Sigmoid colon (tissue), 7 donors: Measurements from ENCODE around the gene STX12. TPM values are rescaled to one million over a fixed set of nuclear protein-coding genes. Genes with fewer than 3 reads are reported as not detected.
"Not testable (repeated sequence)": the region's sequence is repeated elsewhere in the genome, so short reads cannot be mapped to it uniquely, and the experiment has no call there.

Experiments used
- DNase-seq: peaks from one replicate; pipeline ENCODE4 v3.0.0-alpha.2; 2019
- H3K27ac ChIP-seq, 4 donors: fragments of 200-600 bp; sonication (generic); one replicate each; pipeline ENCODE4 v1.5.1; 2016 to 2019; ENCODE audit warnings: mild to moderate bottlenecking in 1 of 4
- H3K27me3 ChIP-seq, 3 donors: fragments of 200-600 bp; sonication (generic); one replicate each; pipeline ENCODE4 v1.5.1; 2019; ENCODE audit warnings: mild to moderate bottlenecking in 1 of 3
- H3K36me3 ChIP-seq, 4 donors: fragments of 200-600 bp; sonication (generic); one replicate each; pipeline ENCODE4 v1.5.1; 2016 to 2019
- H3K4me1 ChIP-seq, 4 donors: fragments of 200-600 bp; sonication (generic); one replicate each; pipeline ENCODE4 v1.5.1; 2017 to 2019
- H3K4me3 ChIP-seq, 4 donors: fragments of 200-600 bp; sonication (generic); one replicate each; pipeline ENCODE4 v1.5.1; 2017 to 2019; ENCODE audit warnings: mild to moderate bottlenecking in 2 of 4, moderate library complexity in 1 of 4
- H3K9me3 ChIP-seq, 4 donors: fragments of 200-600 bp in 3 of 4; sonication (generic) in 3 of 4; one replicate each; pipeline versions ENCODE4 v1.5.1 to v1.6.1; 2013 to 2019
- CTCF ChIP-seq, 4 experiments: fragments of 450-650 bp in 3 of 4; fragments of 200-600 bp in 1 of 4; IDR thresholded peaks; one replicate each; pipeline ENCODE4 v1.5.1; 2016 to 2019; ENCODE audit warnings: antibody characterized with exemption in 4 of 4, mild to moderate bottlenecking in 3 of 4, moderate library complexity in 2 of 4
- EP300 ChIP-seq, 4 donors: sonication (generic); formaldehyde crosslinking; IDR thresholded peaks; one replicate each; pipeline ENCODE4 v1.6.1; 2017; ENCODE audit warnings: antibody characterized with exemption in 4 of 4
- POLR2A ChIP-seq, 2 donors: fragments of 450-650 bp; IDR thresholded peaks; one replicate each; pipeline ENCODE4 v1.6.1; 2016; ENCODE audit warnings: antibody characterized with exemption in 2 of 2, mild to moderate bottlenecking in 2 of 2, moderate library complexity in 2 of 2
- POLR2AphosphoS5 ChIP-seq, 4 donors: sonication (generic); formaldehyde crosslinking; IDR thresholded peaks; one replicate each; pipeline ENCODE4 v1.6.1; 2017; ENCODE audit warnings: antibody characterized with exemption in 4 of 4
- whole genome bisulfite sequencing, 2 donors: extraction: QIAGEN DNeasy Blood & Tissue Kit; methylation state at CpG; one replicate each; pipeline ENCODE4 v1.1.7; 2013; 5-methylcytosine and 5-hydroxymethylcytosine counted together
- intact Hi-C: fragments of 100-400 bp; cut with DNase I; formaldehyde crosslinking; loops from one replicate; pipeline ENCODE4 v1.15.1; 2023
- polyA plus RNA-seq, 3 donors: library from polyadenylated mRNA; stranded (reverse); fragments of 200-250 nt; gene quantifications; one replicate each; pipeline ENCODE4 v1.2.3, GENCODE V29; 2013
- total RNA-seq, 4 donors: library from RNA; depleted of rRNA; stranded (reverse); fragments of >200 nt; gene quantifications; one replicate each; pipeline ENCODE4 v1.1.0, GENCODE V29; 2016
- donor health status: healthy with polysubstance abuse.
- donor health status: Bipolar disorder and iron deficiency.
- donor health status: healthy.

Gene STX12
- total and polyA plus RNA-seq, 7 donors = 38.5 to 78.6 (median 54.2) TPM

DNA sequence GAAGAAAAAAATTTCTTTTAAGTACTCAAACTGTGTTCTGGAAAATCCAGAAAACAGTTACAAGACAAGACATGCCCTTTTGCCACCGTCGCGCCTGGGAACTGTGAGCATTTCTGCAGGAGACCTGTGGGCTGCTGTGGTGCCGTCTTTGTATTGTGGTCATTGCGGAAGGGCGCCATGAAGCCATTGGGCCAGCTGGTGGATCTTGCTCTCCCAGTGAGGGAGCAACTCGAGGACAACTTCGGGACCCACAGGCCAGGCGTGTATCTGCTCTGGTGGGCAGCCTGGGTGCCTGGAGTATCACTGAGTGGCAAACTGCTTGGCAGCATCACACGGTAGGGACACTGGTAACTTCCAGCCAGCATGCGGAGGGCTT, 95.5 kb downstream of the STX12 start:
- WGBS, 2 donors = 90 to 91% methylated on average over 11 of the region's 11 CpGs
- H3K27ac ChIP-seq = no peak overlapping the region

DNA sequence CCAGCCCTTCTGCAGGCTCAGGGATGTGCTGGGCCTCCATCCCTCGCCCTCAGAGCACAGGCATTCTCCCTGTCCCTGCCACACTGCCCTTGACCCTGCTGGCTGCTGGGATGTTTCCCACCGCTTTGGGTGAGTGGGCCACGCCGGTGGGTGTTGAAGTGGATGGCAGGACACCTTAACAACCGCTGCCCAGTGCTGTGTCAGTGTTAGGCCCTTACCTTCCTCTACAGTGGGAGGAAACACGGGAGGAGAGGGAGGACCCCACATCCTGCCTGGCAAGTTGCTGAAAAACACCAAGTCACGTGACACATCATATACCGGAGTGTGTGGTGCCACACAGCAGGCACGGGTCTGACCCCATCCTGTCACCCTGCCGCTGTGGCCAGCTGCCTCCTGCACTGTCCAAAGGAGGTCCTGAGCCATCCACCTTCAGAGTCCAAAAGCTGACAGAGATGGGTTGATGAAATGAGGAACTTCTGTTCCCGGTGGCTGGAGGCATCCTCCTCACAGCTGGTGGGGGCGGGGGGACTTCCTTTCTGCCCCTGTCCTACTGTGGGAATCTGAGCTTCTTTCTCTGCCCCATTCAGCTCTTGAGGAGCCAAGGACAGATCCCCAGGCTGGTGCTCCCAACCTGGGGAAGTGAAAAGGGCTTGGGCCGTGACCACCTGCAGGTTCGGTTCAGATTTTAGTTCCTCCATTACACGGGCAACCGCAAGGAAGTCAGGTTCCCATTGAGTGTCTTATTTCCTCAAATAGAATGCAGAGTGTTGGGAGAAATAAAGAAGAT, 96.1 kb downstream of the STX12 start:
- no peak overlapping the region for H3K4me3 ChIP-seq
- H3K36me3 ChIP-seq = no peaks in the 10 kb centered on the region
- TF ChIP-seq POLR2AphosphoS5 (IDR thresholded peaks at IDR 0.05) (no peak), CTCF (IDR thresholded peaks at IDR 0.05) (no peak), EP300 (IDR thresholded peaks at IDR 0.05) (no peak), POLR2A (IDR thresholded peaks at IDR 0.05) (no peak)
- no peaks in the 10 kb centered on the region for H3K27me3 ChIP-seq
- 40 to 52% methylated on average over 16 of the region's 16 CpGs for WGBS, 2 donors
- peak overlapping the region in 2 of 4 donors; percentile 14 to 25 for H3K27ac ChIP-seq
- peaks cover 0 to 14% (median 10%) of the 10 kb centered on the region in 4 donors for H3K4me1 ChIP-seq
- intact Hi-C loops = no loop called here
- H3K9me3 ChIP-seq = no peaks in the 10 kb centered on the region
- peak; percentile 59 for DNase-seq

More for the DNA sequence above, 95.5 kb downstream of the STX12 start:
- TF ChIP-seq EP300 (IDR thresholded peaks at IDR 0.05) (no peak), POLR2AphosphoS5 (IDR thresholded peaks at IDR 0.05) (no peak), CTCF (IDR thresholded peaks at IDR 0.05) (no peak), POLR2A (IDR thresholded peaks at IDR 0.05) (no peak)
- intact Hi-C loops = no loop called here
- peak; percentile 46 for DNase-seq
- Histone ChIP-seq H3K4me1 (peaks cover 0 to 14% (median 10%) of the 10 kb centered on the region in 4 donors), H3K36me3 (no peaks in the 10 kb centered on the region), H3K9me3 (no peaks in the 10 kb centered on the region), H3K27me3 (no peaks in the 10 kb centered on the region), H3K4me3 (no peak overlapping the region)

DNA sequence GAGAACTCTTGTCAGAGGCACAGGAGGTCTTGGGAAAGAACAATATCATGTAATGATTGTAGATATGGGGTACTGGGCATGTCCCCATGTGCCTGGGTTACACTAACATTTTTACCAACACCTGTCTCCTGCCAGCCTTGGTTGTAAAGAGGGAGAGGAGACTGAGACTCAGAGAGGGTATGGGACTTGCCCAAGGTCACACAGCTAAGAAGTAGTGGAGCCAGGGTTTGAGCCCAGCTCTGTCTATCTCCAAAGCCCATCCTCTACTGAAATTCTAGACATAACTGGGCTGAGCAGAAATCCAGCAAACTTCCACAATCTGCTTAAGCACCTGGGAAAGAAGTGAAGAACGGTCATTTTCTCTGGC, 96.7 kb downstream of the STX12 start:
- WGBS, 2 donors = 84 to 91% methylated on average over 1 of the region's 1 CpG
- DNase-seq = peak; percentile 24
- H3K27me3 ChIP-seq = no peaks in the 10 kb centered on the region
- H3K27ac ChIP-seq = peak overlapping the region in 1 of 4 donors; percentile 25
- TF ChIP-seq POLR2A (IDR thresholded peaks at IDR 0.05) (no peak), POLR2AphosphoS5 (IDR thresholded peaks at IDR 0.05) (no peak), CTCF (IDR thresholded peaks at IDR 0.05) (no peak), EP300 (IDR thresholded peaks at IDR 0.05) (no peak)
- H3K9me3 ChIP-seq = no peaks in the 10 kb centered on the region
- no peak overlapping the region for H3K4me3 ChIP-seq
- no peaks in the 10 kb centered on the region for H3K36me3 ChIP-seq
- H3K4me1 ChIP-seq = peaks cover 0 to 14% (median 10%) of the 10 kb centered on the region in 4 donors
- intact Hi-C loops = no loop called here

DNA sequence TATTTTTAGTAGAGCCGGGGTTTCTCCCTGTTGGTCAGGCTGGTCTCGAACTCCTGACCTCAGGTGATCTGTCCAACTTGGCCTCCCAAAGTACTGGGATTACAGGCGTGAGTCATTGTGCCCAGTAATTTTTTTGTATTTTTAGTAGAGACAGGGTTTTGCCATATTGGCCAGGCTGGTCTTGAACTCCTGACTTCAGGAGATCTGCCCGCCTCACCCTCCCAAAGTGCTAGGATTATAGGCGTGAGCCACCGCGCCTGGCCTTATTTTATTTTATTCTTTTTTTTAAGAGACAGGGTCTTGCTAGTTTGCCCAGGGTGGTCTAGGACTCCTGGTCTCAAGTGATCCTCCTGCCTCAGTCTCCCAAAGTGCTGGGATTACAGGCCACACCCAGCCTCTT, 98.1 kb downstream of the STX12 start:
- H3K27me3 ChIP-seq, H3K36me3 ChIP-seq, intact Hi-C loops, H3K9me3 ChIP-seq, H3K4me3 ChIP-seq, H3K27ac ChIP-seq: not testable (repeated sequence)
- DNase-seq = peak; percentile 38
- 85 to 93% methylated on average over 7 of the region's 7 CpGs for WGBS, 2 donors
- H3K4me1 ChIP-seq = peaks cover 0 to 20% (median 12%) of the 10 kb centered on the region in 4 donors

GRCh38 chr1:27872059-27872801, 99.2 kb downstream of the STX12 start, which contains the start of gene THEMIS2:
THEMIS2 (plus strand) TSS chr1:27872544; CDS start chr1:27872572, 28 bp downstream.
- Histone ChIP-seq H3K27me3 (no peaks in the 10 kb centered on the region), H3K4me1 (peaks cover 0 to 20% (median 12%) of the 10 kb centered on the region in 4 donors), H3K27ac (peak within 1 kb of the TSS; percentile 58 to 75 (median 66)), H3K9me3 (no peaks in the 10 kb centered on the region), H3K4me3 (peak within 1 kb of the TSS; percentile 46 to 65 (median 58)), H3K36me3 (no peaks in the 10 kb centered on the region)
- peak in 1 of 2 donors; percentile 24 for TF ChIP-seq POLR2A (IDR thresholded peaks at IDR 0.05)
- TF ChIP-seq POLR2AphosphoS5 (IDR thresholded peaks at IDR 0.05) = peak; percentile 32 to 83 (median 72)
- no peak for TF ChIP-seq CTCF (IDR thresholded peaks at IDR 0.05)
- WGBS, 2 donors = 8 to 10% methylated on average over 53 of the region's 53 CpGs
- DNase-seq = peak; percentile 78
- intact Hi-C loops = no loop called here
